Measurements from ENCODE around the gene NFAT5.

Gene NFAT5

GRCh38 chr16:69672998-69673713 lies 107.4 kb downstream of the NFAT5 start:
- H3K9me3 ChIP-seq (ENCODE audit: insufficient read depth, low read length): no peaks in the 10 kb centered on the region
- no peak overlapping the region for H3K4me3 ChIP-seq (ENCODE audit: low read length)
- H3K4me1 ChIP-seq (ENCODE audit: low read length): peaks cover 33% of the 10 kb centered on the region
- no peak overlapping the region for H3K9ac ChIP-seq (ENCODE audit: low read length)
- peaks cover 9% of the 10 kb centered on the region; the same call in 1 of the 2 replicates for H3K79me2 ChIP-seq (ENCODE audit: low read length)
- H3K27me3 ChIP-seq (ENCODE audit: low read depth, low read length): no peaks in the 10 kb centered on the region
- H3K27ac ChIP-seq (ENCODE audit: low read length): no peak overlapping the region
- no peak for TF ChIP-seq CTCF (IDR thresholded peaks at IDR 0.05; ENCODE audit: low read depth, low read length)
- TF ChIP-seq EZH2phosphoT487 (IDR thresholded peaks at IDR 0.05; ENCODE audit: low read depth): no peak
- H3K4me2 ChIP-seq (ENCODE audit: low read length): no peak overlapping the region
- 0 out of 2 replicates have a peak, but pooled peaks cover 5% of the 10 kb centered on the region for H4K20me1 ChIP-seq (ENCODE audit: insufficient read depth, low read length)
- peaks cover 34% of the 10 kb centered on the region for H3K36me3 ChIP-seq (replicated peaks; ENCODE audit: low read depth, low read length)
- no peak overlapping the region for H2AFZ ChIP-seq (ENCODE audit: low read depth, low read length)

- Histone ChIP-seq H3K4me3 (ENCODE audit: low read length) (no peak overlapping the region), H3K79me2 (ENCODE audit: low read length) (peaks cover 9% of the 10 kb centered on the region; the same call in 1 of the 2 replicates), H3K36me3 (replicated peaks; ENCODE audit: low read depth, low read length) (peaks cover 36% of the 10 kb centered on the region), H3K9ac (ENCODE audit: low read length) (no peak overlapping the region), H3K4me2 (ENCODE audit: low read length) (no peak overlapping the region), H3K9me3 (ENCODE audit: insufficient read depth, low read length) (no peaks in the 10 kb centered on the region), H3K27ac (ENCODE audit: low read length) (no peak overlapping the region), H2AFZ (ENCODE audit: low read depth, low read length) (no peak overlapping the region), H4K20me1 (ENCODE audit: insufficient read depth, low read length) (0 out of 2 replicates have a peak, but pooled peaks cover 1% of the 10 kb centered on the region), H3K4me1 (ENCODE audit: low read length) (peaks cover 2% of the 10 kb centered on the region), H3K27me3 (ENCODE audit: low read depth, low read length) (no peaks in the 10 kb centered on the region)
- TF ChIP-seq CTCF (IDR thresholded peaks at IDR 0.05; ENCODE audit: low read depth, low read length) (no peak), EZH2phosphoT487 (IDR thresholded peaks at IDR 0.05; ENCODE audit: low read depth) (no peak)
These were observed 114.6 kb downstream of the NFAT5 start for GRCh38 chr16:69680358-69680757.

GRCh38 chr16:69688589-69688988 lies 122.8 kb downstream of the NFAT5 start:
- H4K20me1 ChIP-seq (ENCODE audit: insufficient read depth, low read length): 0 out of 2 replicates have a peak, but pooled peaks cover 4% of the 10 kb centered on the region
- H3K79me2 ChIP-seq (ENCODE audit: low read length): no peaks in the 10 kb centered on the region; the same call in 1 of the 2 replicates
- H3K27me3 ChIP-seq (ENCODE audit: low read depth, low read length): no peaks in the 10 kb centered on the region
- TF ChIP-seq CTCF (IDR thresholded peaks at IDR 0.05; ENCODE audit: low read depth, low read length) (no peak), EZH2phosphoT487 (IDR thresholded peaks at IDR 0.05; ENCODE audit: low read depth) (no peak)
- H3K4me1 ChIP-seq (ENCODE audit: low read length): no peaks in the 10 kb centered on the region
- no peak overlapping the region for H3K27ac ChIP-seq (ENCODE audit: low read length)
- H3K9me3 ChIP-seq (ENCODE audit: insufficient read depth, low read length): no peaks in the 10 kb centered on the region
- no peak overlapping the region for H2AFZ ChIP-seq (ENCODE audit: low read depth, low read length)
- no peak overlapping the region for H3K9ac ChIP-seq (ENCODE audit: low read length)
- no peak overlapping the region for H3K4me2 ChIP-seq (ENCODE audit: low read length)
- H3K4me3 ChIP-seq (ENCODE audit: low read length): no peak overlapping the region
- H3K36me3 ChIP-seq (replicated peaks; ENCODE audit: low read depth, low read length): peaks cover 30% of the 10 kb centered on the region

- TF ChIP-seq EZH2phosphoT487 (IDR thresholded peaks at IDR 0.05; ENCODE audit: low read depth) (no peak), CTCF (IDR thresholded peaks at IDR 0.05; ENCODE audit: low read depth, low read length) (no peak)
- Histone ChIP-seq H3K27ac (ENCODE audit: low read length) (no peak overlapping the region), H3K36me3 (replicated peaks; ENCODE audit: low read depth, low read length) (peaks cover 47% of the 10 kb centered on the region), H3K79me2 (ENCODE audit: low read length) (no peaks in the 10 kb centered on the region; the same call in 1 of the 2 replicates), H2AFZ (ENCODE audit: low read depth, low read length) (no peak overlapping the region), H4K20me1 (ENCODE audit: insufficient read depth, low read length) (0 out of 2 replicates have a peak, but pooled peaks cover 10% of the 10 kb centered on the region), H3K4me3 (ENCODE audit: low read length) (no peak overlapping the region), H3K9me3 (ENCODE audit: insufficient read depth, low read length) (no peaks in the 10 kb centered on the region), H3K4me2 (ENCODE audit: low read length) (no peak overlapping the region), H3K27me3 (ENCODE audit: low read depth, low read length) (no peaks in the 10 kb centered on the region), H3K4me1 (ENCODE audit: low read length) (no peaks in the 10 kb centered on the region), H3K9ac (ENCODE audit: low read length) (no peak overlapping the region)
These were observed 126.5 kb downstream of the NFAT5 start for GRCh38 chr16:69691980-69692911.
